GM10847 (cell line): ENCODE data around the gene CEP78.

Experiments
- POLR2A ChIP-seq: IDR thresholded peaks from 2 replicates; pipeline ENCODE4 v1.6.1; 2011; ENCODE audit not compliant: insufficient read length; ENCODE audit errors: extremely low read depth

CEP78 gene, protein sequence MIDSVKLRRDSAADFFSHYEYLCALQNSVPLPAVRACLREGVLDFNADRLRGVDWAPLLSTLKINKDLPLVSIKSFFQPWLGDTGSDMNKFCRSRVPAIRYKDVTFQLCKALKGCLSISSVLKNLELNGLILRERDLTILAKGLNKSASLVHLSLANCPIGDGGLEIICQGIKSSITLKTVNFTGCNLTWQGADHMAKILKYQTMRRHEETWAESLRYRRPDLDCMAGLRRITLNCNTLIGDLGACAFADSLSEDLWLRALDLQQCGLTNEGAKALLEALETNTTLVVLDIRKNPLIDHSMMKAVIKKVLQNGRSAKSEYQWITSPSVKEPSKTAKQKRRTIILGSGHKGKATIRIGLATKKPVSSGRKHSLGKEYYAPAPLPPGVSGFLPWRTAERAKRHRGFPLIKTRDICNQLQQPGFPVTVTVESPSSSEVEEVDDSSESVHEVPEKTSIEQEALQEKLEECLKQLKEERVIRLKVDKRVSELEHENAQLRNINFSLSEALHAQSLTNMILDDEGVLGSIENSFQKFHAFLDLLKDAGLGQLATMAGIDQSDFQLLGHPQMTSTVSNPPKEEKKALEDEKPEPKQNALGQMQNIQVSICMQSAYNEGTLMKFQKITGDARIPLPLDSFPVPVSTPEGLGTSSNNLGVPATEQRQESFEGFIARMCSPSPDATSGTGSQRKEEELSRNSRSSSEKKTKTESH

DNA sequence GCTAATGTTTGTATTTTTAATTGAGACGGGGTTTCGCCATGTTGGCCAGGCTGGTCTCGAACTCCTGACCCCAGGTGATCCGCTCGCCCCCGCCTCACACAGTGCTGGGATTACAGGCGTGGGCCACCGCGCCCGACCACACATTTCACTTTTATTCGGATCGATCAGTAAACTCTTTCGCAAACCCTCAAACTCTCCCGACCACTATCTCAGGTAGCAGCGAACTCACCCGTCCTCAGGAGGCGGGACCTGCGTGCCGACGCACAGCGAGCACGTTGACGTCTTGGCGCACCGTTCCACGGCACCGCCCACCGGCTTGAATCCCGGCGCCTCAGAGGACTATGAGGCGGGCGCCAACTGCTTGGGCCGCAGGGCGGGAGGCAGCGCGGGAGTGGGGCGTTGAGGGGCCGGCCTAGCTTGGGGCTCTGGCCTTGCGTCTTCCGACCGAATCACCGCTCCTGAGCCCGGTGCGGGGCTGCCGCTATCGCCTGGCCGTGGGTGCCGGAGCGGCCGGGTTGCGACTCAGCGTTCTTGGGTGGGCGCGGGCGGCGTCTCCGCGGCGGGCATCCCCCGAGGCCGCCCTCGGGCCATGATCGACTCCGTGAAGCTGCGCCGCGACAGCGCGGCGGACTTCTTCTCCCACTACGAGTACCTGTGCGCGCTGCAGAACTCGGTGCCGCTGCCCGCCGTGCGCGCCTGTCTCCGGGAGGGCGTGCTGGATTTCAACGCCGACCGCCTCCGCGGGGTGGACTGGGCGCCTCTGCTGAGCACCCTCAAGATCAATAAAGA is at the start of gene CEP78:
Gene CEP78 (plus strand): TSS at position 314 of the 789 bp plus-strand sequence. CDS start 276 bp downstream, at position 590.
- peak; percentile 91 for TF ChIP-seq POLR2A

DNA sequence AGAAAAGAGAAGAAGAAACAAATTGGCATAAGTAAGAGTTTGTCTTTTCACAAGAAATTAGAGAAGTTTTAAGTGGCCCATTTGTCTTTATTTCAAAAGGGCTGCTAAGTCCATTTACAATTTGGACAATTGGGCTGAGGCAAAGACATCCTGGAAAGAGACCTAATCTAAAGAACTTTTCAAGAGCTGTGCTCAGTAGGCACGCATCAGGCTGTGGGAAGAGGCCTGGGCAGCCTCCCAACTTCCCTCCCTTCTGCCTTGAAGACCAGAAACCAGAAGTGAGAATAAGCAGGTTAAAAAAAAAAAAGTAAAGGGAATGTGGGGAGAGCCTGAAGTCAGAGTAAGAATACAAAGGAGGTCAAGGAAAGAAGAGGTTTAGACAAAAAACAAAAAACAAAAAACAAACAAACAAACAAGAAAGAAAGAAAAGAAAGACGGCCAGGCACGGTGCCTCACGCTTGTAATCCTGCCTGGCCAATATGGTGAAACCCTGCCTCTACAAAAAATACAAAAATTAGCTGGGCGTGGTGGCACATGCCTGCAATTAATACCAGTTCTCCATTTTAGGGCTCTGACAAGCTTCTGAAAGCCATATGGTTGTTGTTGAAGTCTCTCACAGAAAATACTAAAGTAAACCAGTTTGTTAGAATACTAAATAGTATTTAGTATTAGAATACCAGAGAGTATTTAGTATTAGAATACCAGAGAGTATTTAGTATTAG is 48.0 kb upstream of the CEP78 start:
- TF ChIP-seq POLR2A: no peak

DNA sequence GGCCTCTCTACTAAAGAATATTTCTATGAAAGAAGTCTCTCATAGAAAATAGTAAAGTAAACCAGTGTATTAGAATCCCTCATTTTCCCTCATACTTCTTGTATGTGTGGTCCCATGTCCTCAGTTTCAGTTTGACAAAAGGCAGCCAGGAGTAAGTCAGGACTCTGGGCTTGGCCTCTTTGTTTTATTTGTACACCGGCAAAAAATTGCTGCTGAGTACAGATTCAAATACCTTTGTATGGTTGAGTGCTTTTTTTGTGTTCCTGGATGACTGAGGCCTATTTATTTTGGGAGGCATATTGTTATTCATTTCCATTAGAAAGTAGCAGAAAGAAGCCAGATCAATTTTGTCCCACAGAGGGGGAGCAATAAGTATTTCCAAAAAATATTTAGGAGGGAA is 47.3 kb upstream of the CEP78 start:
- no peak for TF ChIP-seq POLR2A

DNA sequence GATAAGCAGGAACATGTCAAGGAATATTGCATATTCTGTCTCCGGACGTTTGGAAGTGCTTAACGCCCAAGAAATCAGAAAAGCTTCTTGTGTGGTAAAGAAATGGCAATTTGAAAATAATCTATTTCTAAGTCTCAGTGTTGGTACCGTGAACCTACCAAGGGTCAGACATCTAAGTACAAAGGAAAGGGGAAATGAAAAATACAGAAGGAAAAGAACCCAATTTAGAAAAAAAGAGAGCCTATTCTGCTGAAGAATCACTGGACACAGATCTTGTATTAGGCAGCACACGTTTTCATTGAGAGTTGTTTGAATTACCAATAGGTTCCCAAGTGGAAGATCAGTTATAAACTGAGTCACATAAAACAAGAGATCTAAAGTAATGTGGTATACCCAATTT is 46.9 kb upstream of the CEP78 start:
- TF ChIP-seq POLR2A: no peak

DNA sequence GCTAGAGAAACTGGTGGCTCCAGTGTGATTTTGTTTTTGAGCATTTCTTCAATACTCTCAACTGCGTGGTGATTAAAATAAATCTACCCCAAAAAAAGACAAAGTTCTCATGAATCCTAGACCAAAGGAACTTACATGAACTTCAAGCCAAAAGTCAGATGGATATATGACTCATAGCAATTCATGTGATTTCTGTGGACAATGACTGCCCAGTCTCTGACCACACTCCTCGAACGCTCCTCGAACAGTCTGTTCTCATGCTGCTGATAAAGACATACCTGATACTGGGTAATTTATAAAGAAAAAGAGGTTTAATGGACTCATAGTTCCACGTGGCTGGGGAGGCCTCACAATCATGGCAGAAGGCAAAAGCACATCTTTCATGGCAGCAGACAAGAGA is 46.4 kb upstream of the CEP78 start:
- TF ChIP-seq POLR2A: no peak

DNA sequence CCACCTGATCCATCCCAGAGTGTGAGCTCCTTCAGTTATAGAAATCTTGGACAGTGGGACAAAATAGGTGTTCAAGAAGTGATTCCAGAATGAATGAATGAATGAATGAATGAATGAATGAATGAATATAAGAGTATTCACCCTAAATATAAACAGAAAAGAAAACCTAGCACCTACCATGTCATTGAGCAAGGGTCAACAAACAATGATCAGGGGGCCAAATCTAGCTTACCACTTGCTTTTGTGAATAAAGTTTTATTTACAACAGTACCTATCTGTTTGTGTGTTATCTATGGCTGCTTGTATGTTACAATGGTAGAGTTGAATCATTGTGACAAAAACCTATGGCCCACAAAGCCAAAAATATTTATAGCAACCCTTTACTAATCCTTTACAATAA is 43.9 kb upstream of the CEP78 start:
- no peak for TF ChIP-seq POLR2A

DNA sequence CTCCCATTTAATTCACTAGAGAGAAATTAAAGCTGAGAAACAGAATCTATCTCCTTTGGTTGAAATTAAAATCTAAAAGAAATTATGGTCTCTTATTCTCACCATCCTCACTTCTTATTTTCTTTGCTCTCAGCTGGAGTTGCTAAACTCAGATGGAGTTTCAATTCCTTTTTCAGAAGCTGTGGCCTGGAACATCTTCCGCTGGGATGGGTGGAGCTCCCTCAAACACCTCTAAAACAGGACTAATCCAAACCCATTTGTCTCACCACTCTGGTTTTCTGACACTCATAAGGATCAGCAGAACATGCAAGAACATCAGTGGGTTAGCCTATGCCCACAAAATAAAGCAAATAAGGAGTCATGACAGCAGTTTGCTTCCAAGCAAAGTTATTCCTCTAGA is 39.6 kb upstream of the CEP78 start:
- TF ChIP-seq POLR2A: no peak

DNA sequence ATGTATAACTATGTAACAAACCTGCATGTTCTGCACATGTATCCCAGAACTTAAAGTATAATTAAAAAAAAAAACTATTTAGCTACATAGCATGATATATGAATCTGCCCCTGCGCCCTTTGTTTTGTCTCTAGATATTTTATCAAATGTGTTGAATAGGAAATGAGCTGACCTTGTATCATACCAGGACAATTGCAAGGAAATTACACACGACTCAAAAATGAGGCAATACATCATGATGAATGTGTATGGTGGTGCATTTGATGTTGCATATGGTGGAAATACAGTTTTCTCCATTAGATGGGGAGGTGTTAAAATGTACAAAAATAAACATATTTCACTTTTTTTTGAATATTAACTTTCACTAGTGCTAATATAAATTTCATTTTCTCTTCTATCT is 28.6 kb upstream of the CEP78 start:
- no peak for TF ChIP-seq POLR2A

DNA sequence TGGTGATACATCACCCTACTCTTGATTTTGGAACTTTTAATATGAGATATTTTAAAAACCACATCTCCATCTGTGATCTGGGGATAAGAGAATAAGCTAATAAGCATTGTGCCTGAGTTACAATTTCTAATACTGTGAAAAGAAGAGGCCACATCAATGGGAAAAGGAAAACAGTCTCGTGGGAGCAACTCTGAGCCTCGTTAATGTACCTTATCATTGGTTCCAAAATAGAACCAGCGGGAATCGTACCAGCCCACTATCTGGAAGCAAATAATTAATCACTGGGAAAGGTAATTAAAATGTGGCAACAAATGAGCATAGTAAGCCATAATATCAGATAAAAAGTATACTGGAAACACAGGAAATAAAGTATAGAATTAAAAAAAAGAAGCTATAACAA is 28.0 kb upstream of the CEP78 start:
- no peak for TF ChIP-seq POLR2A

DNA sequence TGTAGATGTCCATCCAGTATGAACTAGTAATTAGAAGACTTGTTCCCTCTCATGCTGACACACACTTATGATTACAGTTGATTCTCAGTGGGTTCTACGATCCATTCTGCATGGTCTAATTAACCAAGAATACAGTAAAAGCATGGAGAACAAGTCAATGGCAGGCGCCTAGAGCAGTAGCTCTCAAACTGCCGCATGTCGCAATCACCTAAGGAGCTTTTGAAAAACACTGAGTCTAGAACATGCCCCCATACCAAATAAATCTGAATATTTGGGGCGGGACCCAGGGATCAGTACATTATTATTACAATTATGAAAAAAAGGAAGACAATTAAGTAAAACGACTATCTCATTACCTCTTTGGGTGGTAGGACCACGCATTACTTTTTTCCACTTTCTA is 26.7 kb upstream of the CEP78 start:
- TF ChIP-seq POLR2A: no peak

DNA sequence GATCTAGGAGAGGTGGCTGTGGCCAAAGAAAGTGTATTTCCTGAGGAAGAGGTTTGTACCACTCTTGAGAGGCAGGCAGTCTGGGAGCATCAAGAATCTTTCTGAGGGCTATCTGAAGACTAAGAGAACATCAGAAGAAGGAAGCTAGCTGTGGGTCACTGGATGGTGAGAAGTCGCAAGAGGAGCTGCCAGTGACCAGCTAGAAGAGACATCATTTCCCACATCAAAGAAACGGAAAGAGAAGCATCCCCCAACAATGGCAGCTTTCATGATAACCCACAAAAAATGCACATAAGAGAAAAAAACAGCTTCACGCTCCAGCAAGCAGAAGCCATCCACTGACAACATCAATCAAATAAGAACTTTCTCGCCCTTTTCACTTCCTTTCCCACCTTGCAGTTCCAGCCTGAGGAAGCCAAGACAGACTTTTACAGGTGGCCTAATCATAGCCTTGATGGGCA is 25.0 kb upstream of the CEP78 start:
- TF ChIP-seq POLR2A: no peak

DNA sequence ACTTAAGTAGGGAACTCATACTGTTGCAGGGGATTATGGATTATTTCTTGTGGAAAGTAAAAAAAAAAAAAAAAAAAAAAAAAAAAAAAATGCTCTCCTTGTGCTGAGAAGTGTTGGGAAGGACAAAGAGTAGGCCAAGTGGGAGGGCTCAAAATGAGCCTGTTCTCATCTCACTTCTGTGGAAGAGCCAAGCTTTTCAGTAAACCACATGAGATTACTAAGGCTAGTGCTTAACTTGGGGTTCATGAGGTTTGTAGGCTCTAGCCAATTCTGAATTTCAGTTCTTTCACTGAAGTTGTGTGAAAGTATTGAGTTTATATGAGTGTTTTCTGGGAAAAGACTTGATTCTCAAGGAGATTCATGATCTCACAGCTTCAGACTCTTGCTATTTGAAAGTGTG is 23.0 kb upstream of the CEP78 start:
- TF ChIP-seq POLR2A: no peak

DNA sequence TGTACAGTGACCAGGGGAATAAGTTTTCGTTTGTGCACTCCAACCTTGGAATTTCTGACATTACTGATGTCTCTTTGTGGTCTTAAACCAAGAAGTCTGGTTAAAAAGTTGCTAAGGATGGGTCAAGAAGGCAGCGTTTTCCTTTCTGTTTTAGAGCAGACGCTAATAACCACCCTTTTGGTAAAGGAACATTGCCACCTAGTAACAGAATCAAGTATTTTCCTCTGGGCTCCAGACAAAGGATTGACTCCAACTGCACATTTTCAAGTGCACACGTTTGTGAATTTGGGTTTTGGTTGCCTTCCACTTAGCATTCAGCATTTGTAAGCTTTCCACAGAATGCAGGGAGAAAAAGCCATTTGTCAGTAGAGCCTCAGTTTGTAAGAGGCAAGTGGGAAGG is 22.2 kb upstream of the CEP78 start:
- no peak for TF ChIP-seq POLR2A

DNA sequence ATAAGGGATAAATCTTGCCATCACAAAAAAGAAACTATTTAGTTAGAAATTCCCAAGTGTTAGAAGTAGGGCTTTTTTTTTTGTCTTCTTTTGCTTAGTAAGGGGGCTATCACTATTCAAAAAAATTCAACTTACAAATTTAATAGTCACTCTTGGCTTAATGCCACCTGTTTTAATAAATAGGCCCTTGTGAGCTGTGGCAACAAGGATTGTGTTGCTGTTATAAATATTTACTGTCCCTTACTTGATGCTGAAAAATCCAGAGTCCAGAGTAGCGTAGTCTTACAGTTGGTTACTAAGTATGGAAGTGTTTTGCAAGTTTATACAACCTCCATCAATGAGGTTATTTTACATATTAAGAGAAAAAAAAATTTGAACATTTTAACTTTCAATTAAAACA is 21.4 kb upstream of the CEP78 start:
- TF ChIP-seq POLR2A: no peak

DNA sequence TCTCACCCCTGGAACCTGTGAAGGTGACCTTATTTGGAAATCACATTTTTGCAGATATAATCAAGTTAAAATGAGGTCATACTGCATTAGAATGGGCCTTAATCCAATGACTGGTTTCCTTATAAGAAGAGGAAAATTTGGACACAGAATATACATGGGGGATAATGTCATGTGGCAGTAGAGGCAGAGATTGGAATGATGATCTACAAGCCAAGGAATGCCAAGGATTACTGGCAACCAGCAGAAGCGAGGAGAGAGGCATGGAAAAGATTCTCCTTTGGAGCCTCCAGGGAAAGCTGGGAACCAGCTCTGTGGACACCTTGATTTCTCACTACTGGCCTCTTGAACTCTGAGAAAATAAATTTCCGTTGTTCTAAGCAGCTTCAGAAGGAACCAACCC is 20.2 kb upstream of the CEP78 start:
- TF ChIP-seq POLR2A: no peak
